ENCODE measurements around the gene VKORC1L1.
A peak's percentile ranks its signal among the peaks of the same experiment; 100 is the strongest.
"Not testable (repeated sequence)": the region's sequence is repeated elsewhere in the genome, so short reads cannot be mapped to it uniquely, and the experiment has no call there.

Gene VKORC1L1

GRCh38 chr7:65872776-65873581 lies at the start of gene VKORC1L1:
Gene VKORC1L1 (plus strand): TSS chr7:65873074. CDS start chr7:65873372, 298 bp downstream.
- DNase-seq = peak; percentile 91

GRCh38 chr7:65827366-65827765 lies 45.5 kb upstream of the VKORC1L1 start:
- no peak for DNase-seq

- DNase-seq = peak; percentile 39
These were observed 40.6 kb upstream of the VKORC1L1 start for GRCh38 chr7:65832281-65832680.

- not testable (repeated sequence) for DNase-seq
These were observed 36.2 kb upstream of the VKORC1L1 start for GRCh38 chr7:65836684-65837083.

- not testable (repeated sequence) for DNase-seq
These were observed 35.3 kb upstream of the VKORC1L1 start for GRCh38 chr7:65837541-65837956.

GRCh38 chr7:65839846-65840245 lies 33.0 kb upstream of the VKORC1L1 start:
- no peak for DNase-seq

GRCh38 chr7:65840446-65840845 lies 32.4 kb upstream of the VKORC1L1 start:
- DNase-seq = no peak

- not testable (repeated sequence) for DNase-seq
These were observed 29.3 kb upstream of the VKORC1L1 start for GRCh38 chr7:65843616-65844015.

- no peak for DNase-seq
These were observed 26.8 kb upstream of the VKORC1L1 start for GRCh38 chr7:65846008-65846570.

- not testable (repeated sequence) for DNase-seq
These were observed 19.4 kb upstream of the VKORC1L1 start for GRCh38 chr7:65853426-65853825.

- DNase-seq = not testable (repeated sequence)
These were observed 19.0 kb upstream of the VKORC1L1 start for GRCh38 chr7:65853892-65854291.

GRCh38 chr7:65857321-65857894 lies 15.5 kb upstream of the VKORC1L1 start:
- DNase-seq = not testable (repeated sequence)

- not testable (repeated sequence) for DNase-seq
These were observed 14.2 kb upstream of the VKORC1L1 start for GRCh38 chr7:65858660-65859059.

GRCh38 chr7:65866244-65866643 lies 6.6 kb upstream of the VKORC1L1 start:
- DNase-seq = not testable (repeated sequence)

GRCh38 chr7:65867681-65868080 lies 5.2 kb upstream of the VKORC1L1 start:
- not testable (repeated sequence) for DNase-seq

GRCh38 chr7:65869312-65869711 lies 3.6 kb upstream of the VKORC1L1 start:
- DNase-seq = not testable (repeated sequence)

GRCh38 chr7:65871451-65871850 lies 1.4 kb upstream of the VKORC1L1 start:
- not testable (repeated sequence) for DNase-seq

GRCh38 chr7:65873582-65874193 lies 814 bp downstream of the VKORC1L1 start:
- peak; percentile 8 for DNase-seq

GRCh38 chr7:65875715-65876114 lies 2.8 kb downstream of the VKORC1L1 start:
- not testable (repeated sequence) for DNase-seq

GRCh38 chr7:65879292-65880153 lies 6.6 kb downstream of the VKORC1L1 start:
- not testable (repeated sequence) for DNase-seq

GRCh38 chr7:65880242-65880641 lies 7.4 kb downstream of the VKORC1L1 start:
- not testable (repeated sequence) for DNase-seq

GRCh38 chr7:65884983-65885382 lies 12.1 kb downstream of the VKORC1L1 start:
- not testable (repeated sequence) for DNase-seq

Data from hematopoietic multipotent progenitor cell treated with erythropoietin and hydrocortisone succinate and interleukin-3 and kit ligand, for 8 days (in vitro differentiated cells).